ENCODE measurements around the gene ADGRG6. TPM values are rescaled to one million over a fixed set of nuclear protein-coding genes. Genes with fewer than 3 reads are reported as not detected.

Gene ADGRG6
- total and polyA plus RNA-seq, 2 donors (not counting 3 experiments of a cell fraction or from before 2014, with no cell fraction given): 99.3 to 166 TPM

GRCh38 chr6:142296975-142297604 is 4.7 kb upstream of the ADGRG6 start:
- no peak for DNase-seq (ENCODE audit: low read depth, low spot score)
- CTCF ChIA-PET: no interaction called here
- no peaks in the 10 kb centered on the region for H3K9me1 ChIP-seq (replicated peaks; ENCODE audit: control insufficient read depth, extremely low read depth, insufficient read depth, low read length)
- H2AFZ ChIP-seq (ENCODE audit: low read depth, low read length): no peak overlapping the region
- H3K4me1 ChIP-seq (ENCODE audit: control insufficient read depth, extremely low read depth, insufficient read depth, low read length): peaks cover 21% of the 10 kb centered on the region
- H3K9ac ChIP-seq (replicated peaks; ENCODE audit: extremely low read depth, insufficient read depth, low read length): no peak overlapping the region
- peaks cover 4% of the 10 kb centered on the region for H3K79me2 ChIP-seq (ENCODE audit: control insufficient read depth, insufficient read depth, low read length)
- no peaks in the 10 kb centered on the region for H3K27me3 ChIP-seq (ENCODE audit: control insufficient read depth in 2 of 2, insufficient read depth in 2 of 2, low read length in 2 of 2)
- no peaks in the 10 kb centered on the region for H4K20me1 ChIP-seq (replicated peaks; ENCODE audit: control insufficient read depth, extremely low read depth, insufficient read depth, low read length)
- no peak overlapping the region for H3K4me2 ChIP-seq (ENCODE audit: insufficient read depth, low read length)
- no peak overlapping the region for H3K4me3 ChIP-seq (replicated peaks in 1 of 3; ENCODE audit: insufficient read depth in 1 of 3, low read depth in 1 of 3, low read length in 3 of 3)
- intact Hi-C loops (cut with micrococcal nuclease) (no loop called here), dilution Hi-C loops (cut with MboI; ENCODE audit: extremely low pct_ligation_motif_present, low sequenced_read_pairs) (no loop called here)
- no peaks in the 10 kb centered on the region for H3K9me3 ChIP-seq (replicated peaks; ENCODE audit: control insufficient read depth, insufficient read depth, low read length)
- peak overlapping the region; percentile 71 for H3K27ac ChIP-seq (ENCODE audit: insufficient read depth, low read depth, low read length)
- TF ChIP-seq POLR2A (IDR thresholded peaks at IDR 0.05; ENCODE audit: low read depth, low read length): no peak
- no peak for TF ChIP-seq POLR2AphosphoS5 (IDR thresholded peaks at IDR 0.05; ENCODE audit: insufficient read depth, low read depth, low read length)
- no peak for TF ChIP-seq GATA2 (IDR thresholded peaks at IDR 0.05; ENCODE audit: insufficient read depth, insufficient read length, low read depth, low read length)
- TF ChIP-seq JUN (IDR thresholded peaks at IDR 0.05; ENCODE audit: borderline replicate concordance, insufficient read depth, insufficient read length, low read depth): no peak
- TF ChIP-seq CTCF (IDR thresholded peaks at IDR 0.05; ENCODE audit: extremely low read depth in 1 of 2, insufficient read depth in 1 of 2, low read depth in 1 of 2, low read length in 2 of 2): no peak
- no peak for TF ChIP-seq EZH2 (IDR thresholded peaks at IDR 0.05; ENCODE audit: borderline replicate concordance, low read depth, low read length, severe bottlenecking)
- no peak for TF ChIP-seq MYC (IDR thresholded peaks at IDR 0.05; ENCODE audit: low read depth, low read length)
- TF ChIP-seq FOS (IDR thresholded peaks at IDR 0.05; ENCODE audit: borderline replicate concordance, insufficient read depth, low read length): no peak
- no peak for TF ChIP-seq MAX (IDR thresholded peaks at IDR 0.05; ENCODE audit: insufficient read depth, insufficient read length)
- no peaks in the 10 kb centered on the region for H3K36me3 ChIP-seq (ENCODE audit: control insufficient read depth in 2 of 2, extremely low read depth in 1 of 2, insufficient read depth in 2 of 2, low read length in 2 of 2)
- POLR2A ChIA-PET: no interaction called here
- FAIRE-seq: no peak
- no TSS peak for BruUV-seq (replicated peaks)

Data from endothelial cell of umbilical vein (primary cell).